HS-5 (cell line): ENCODE data around the gene GNA12.

Experiments
- DNase-seq: peaks from one replicate; pipeline ENCODE4 v3.0.0-alpha.2; 2012; ENCODE audit warnings: low read depth

Gene GNA12

DNA sequence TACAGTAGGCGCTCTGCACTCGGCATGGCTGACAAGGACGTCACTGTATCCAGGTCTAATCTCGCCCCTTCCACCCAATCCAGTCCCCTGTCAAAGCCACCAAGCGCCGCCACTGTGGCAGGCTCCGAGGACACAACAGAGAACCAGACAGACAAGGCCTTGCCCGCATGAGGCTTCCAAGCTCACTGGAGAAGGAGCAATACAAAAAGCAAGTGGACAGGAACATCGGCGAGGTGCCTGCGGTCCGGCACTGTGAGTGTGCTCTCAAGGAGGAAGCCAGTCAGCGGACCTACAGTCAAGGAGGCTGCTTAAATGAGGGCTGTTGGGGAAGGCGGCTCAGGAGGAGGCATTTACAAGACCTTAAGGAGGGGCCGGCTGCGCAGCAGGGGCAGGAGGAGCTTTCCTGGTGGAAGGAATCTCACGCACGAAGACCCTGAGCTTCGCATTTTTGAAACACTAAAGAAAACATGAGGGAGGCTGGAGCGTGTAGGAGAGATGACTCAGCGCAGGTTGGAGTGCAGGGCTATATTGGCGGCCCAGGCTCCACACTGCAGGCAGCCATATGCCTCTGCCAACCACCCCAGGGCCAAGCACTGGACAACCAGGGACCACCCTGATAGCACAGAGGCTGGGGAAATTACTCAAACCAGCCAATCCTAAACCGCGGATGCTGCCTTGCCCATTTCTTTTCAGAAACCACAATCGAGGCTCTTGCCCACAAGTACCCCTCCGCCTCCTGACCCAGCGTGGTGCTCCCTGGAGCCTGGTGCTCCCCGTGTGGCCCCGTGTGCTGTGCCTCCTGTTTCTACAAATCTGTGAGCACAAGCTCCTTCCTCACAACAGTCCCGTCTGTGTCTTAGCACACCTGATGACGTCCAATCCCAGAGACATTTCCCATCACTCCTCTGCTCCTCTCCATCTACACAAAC, 28.9 kb downstream of the GNA12 start:
- DNase-seq: no peak

DNA sequence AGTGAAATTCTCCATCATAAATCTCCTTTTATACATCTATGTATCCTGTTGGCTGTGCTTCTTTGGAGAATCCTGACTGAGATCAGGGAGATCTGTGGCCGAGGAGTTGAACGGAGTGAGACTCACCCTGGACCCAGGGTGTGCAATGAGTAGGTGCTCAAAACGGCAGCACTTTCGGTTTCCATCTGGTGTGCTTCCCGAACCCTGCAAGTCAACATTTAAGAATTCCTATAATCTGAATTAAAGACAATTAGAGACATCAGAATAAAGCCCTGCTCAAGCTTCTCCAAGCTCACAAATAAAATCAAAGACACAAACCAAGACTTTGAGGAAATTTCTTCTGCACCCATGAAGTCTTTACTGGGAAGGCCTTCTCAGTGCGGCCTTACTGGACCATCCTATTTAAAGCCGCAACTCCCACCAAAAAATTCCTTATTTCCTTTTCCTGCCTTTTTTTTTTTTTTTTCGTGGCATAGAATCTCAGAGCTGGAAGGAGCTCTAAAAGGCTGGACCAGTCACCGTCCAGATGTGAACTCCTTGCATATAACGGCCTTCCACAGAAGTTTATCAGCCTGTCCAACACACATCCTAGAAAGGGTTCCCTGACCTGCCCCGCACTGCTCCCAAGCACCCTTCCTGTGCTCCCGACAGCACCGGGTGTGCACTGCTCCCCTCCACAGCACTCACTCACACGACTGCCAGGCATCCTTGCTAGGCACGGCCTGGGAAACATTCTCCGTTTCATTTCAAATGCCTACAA, 29.7 kb downstream of the GNA12 start:
- DNase-seq: no peak

DNA sequence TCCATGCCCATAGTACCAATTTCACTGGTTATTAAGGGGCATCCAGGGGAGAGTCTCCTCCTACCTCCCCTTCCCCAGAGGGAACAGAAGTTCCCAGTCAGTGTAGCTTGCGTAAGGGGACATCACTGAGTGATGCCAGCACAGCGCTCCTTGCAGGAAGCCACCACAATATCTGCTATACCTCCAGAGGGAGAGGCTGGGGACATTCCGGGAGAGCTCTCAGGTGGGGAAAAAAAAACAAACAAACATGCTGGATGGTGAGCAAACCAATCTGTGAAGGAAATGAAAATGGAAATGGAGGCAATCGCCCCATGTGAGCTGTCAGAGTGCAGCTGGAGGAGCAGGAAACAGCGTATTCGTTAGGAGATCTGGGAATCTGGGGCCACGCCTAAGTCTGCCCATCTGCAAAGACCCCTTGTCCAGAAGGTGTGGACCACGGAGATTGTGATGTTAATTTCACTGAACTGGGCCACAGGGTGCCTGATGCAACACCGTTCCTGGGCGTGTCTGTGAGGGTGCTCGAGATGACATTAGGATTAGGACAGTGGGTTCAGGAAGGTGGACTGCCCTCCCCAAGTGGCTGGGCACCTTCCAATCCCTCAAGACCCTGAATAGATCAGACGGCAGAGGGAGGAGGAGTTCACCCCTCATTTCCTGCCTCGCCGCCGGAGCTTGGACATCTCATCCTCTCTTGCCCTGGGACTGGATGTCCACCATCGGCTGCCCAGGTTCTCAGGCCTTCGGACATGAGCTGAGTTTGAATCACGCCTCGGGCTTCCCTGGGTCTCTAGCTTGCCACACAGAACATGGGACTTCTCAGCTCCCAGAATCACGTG, 30.5 kb downstream of the GNA12 start:
- DNase-seq: no peak

DNA sequence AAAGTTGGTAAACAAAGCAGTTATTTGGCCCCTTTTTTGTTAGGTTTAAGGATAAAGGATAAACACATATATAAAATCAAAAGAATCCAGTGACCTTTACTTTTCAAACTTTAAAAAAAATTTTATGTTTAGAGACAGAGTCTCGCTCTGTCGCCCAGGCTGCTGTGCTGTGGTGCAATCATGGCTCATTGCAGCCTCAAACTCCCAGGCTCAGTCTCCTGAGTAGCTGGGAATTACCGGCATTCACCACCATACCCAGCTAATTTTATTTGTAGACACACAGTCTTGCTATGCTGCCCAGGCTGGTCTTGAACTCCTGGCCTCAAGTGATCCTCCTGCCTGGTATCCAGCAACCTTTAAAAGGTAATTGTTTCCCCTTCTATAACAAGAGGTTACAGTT, 31.3 kb downstream of the GNA12 start:
- DNase-seq: no peak

DNA sequence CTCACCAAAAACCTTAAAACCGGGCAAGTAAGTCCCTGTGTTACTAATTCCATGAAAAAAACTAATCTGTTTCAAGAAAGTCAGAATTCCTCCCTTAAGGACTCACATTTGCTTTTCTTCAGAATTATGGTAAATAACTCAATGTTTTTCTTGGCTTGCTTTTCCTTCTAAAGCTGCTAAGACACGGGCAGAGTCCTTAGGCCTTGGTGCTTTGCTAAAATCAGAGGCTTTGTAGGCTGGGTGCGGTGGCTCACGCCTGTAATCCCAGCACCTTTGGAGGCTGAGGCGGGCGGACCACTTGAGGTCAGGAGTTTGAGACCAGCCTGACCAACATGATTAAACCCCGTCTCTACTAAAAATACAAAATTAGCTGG, 32.0 kb downstream of the GNA12 start:
- no peak for DNase-seq

DNA sequence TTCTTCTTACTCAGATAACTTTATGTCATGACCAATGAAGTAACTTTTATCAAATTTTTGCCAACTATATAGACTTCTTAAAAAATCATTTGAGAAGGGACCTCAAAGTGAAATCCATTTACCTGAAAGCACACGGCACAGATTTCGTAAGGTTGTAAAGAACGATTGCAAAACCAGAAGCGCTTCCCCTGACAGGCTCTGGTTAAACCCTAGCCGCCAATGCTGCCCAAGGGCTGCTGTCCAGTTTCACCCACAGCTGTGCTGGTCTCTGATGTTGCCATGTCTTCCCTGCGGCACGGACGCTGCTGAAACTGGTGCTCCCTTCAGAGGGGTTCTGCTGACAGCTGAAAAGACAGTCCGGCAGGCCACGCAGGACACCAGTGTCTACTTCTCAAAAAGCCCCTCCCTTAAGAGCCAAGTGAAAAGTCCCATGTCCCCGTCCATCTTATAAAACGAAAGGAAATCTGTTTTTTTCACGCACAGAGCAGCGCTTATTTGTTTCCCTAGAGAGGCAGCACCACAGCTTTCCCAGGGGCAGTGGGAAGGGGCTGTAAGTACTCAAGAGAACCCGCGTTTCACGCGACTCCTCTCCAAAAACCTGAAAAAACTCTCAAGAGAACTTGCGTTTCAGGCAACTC, 32.5 kb downstream of the GNA12 start:
- no peak for DNase-seq

DNA sequence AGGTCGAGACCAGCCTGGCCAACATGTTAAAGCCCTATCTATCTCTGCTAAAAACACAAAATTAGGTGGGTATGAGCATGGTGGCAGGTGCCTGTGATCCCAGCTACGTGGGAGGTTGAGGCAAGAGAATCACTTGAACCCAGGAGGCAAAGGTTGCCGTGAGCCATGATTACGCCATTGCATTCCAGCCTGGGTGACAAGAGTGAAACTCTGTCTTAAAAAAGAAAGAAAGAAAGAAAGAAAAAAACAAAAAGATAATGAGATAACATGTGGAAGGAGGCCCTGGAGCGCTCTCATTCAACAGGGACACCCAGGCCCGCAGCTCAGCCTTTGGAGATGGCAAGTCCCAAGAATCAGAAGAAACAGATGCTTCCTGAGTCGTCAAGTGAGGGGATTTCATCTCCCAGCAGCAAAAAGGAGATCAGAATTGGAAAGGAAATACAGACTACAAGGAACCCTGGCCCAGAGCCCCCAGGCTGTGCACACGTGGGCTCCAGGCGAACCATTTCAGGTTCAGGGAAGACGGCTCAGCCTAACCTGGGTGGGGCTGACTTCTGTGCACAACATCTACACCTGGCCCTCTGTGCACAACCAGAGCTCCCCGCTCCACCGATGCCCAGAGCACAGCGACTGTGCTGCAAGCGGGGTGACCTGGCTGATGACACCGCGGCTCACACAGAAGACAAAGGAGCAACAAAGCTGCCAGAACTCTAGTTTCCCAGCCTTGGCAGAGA, 33.3 kb downstream of the GNA12 start:
- DNase-seq: no peak

DNA sequence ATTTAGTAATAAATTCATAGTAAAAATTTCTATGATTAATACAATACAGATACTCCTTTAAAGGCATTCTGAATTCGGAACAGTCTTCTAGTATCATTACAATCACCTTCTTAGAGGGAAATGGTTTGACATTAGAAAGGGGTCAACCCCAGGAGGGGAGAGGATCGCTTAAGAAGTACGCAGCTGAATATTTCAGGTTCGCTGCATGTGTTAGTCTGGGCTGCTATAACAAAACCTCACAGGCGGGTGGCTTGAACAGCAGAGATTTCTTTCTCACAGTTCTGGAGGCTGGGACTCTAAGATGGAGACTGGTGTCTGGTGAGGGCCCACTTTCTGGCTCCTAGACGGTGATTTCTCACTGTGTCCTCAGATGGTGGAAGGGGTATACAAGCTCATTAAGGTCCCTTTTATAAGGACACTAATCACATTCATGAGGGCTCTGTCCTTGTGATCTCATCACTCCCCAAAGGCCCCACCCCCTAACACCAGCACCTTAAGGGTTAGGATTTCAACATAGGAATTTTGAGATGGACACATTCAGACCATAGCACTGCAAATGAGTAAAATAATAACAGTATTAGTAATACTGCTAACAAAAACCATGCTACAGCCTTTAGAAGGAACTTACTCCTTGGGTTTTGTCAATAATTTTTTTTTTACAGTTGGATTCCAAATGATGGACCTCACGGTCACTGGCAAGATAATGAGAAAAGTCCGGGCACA, 34.0 kb downstream of the GNA12 start:
- DNase-seq: peak; percentile 16

DNA sequence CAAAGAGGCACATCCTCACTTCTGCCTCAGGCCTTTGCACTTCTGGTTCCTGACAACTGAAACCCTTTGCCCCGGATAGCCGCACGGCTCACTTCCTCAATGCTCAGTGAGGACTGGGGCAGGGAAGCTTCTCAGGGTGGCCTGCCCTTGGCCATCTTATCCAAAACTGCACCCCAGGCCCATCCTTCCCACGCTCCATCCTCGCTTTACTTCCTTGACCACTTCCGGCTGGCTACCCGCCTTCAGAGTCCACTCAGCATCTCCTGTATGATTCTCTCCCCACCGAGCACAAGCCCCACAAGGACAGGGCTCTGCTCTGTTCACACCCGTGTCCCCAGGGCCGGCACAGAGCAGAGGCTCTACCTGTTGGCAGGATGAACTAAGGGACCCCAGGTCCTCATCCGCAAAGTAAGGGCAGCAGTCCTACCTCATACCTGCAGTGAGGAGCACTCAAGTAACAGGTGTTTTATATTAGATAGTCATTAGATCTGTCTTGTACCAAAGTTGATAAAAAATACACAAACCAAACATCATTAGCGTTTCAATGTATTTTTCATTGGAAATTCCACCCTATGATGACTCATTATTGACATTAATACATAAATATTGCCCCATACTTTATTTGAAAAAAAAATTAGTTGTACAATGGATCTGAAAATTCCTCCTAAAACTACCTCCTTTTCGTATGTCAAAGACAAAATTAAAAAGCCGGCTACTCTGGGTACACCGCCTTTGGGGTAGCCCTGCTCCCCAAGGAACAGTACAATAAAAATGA, 35.0 kb downstream of the GNA12 start:
- no peak for DNase-seq

DNA sequence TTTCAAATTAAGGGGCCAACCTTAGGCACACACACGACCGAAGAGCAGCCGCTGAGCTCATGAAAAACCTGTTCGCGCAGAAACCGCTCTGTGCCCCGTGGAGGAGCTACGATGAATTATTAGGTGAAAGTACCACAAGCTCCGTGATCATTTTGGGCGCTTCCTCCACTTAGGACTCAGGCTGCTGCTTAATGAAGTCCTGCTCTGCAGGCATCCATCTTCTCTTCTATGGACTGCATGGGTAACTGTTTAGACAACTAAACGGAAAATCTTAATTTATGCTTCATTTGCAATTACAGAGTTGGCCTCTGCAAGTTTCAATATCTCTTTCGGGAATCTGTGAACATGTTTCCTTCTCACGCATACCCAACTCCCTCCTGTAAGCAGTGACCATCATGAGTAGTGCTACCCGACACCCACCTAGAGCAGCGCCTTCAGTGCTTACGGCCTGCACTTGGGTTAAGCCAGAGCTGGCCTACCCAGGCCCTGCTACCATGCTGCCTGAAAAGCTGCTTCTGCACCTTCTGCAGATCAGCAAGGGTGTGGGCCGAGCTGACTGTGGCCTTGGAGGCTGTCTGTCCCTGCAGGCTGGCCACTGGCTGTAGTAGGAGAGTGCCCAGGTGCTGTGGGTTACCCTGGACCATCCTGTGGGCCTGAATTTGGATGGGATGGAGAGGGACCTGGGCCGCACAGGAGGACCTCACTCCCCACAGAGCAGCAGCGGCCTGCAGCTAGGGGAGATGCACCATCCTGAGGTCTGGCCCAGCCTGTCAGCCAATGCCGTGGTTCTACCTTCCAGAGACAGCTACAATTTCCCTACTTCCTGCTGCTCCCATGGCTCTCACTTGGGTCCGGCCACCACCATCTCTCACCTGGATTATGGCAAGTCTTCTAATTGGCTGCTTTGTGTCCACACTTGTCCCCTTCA, 36.0 kb downstream of the GNA12 start:
- DNase-seq: no peak

DNA sequence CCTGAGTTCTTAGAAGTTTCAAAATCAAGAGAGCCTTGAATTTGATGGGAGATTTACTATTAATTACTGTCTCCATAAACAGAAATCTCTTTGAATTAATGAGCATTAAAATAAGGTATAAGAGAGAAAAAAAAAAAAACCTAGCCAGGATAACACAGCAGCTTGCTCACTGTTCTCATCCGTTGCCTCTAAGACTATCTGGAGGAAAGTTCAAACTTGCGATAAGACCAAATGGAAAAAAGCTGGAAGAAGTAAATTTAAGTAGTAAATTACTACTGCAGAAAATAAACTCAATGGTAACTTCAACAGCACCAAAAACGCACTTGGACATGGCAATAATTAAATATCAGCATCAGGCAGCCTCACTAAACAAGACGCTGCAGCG, 36.7 kb downstream of the GNA12 start:
- DNase-seq: no peak

DNA sequence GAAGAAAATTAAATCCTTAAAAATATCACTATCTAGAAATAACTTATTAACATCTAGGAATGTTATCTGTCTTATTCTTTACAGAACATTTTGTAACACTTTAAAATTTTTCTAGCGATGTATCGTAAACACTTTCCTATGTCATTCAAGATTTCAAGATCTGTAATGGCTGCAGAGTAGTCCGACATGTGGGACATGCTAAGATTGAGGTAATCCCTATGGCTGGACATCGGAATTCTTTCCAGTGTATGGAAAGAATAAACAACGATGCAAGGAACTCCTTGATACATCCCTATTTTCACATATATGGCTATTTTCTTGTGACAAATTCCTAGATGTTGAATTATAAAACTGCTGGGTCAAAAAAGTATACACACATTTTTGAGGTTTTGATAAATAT, 37.5 kb downstream of the GNA12 start:
- DNase-seq: no peak

DNA sequence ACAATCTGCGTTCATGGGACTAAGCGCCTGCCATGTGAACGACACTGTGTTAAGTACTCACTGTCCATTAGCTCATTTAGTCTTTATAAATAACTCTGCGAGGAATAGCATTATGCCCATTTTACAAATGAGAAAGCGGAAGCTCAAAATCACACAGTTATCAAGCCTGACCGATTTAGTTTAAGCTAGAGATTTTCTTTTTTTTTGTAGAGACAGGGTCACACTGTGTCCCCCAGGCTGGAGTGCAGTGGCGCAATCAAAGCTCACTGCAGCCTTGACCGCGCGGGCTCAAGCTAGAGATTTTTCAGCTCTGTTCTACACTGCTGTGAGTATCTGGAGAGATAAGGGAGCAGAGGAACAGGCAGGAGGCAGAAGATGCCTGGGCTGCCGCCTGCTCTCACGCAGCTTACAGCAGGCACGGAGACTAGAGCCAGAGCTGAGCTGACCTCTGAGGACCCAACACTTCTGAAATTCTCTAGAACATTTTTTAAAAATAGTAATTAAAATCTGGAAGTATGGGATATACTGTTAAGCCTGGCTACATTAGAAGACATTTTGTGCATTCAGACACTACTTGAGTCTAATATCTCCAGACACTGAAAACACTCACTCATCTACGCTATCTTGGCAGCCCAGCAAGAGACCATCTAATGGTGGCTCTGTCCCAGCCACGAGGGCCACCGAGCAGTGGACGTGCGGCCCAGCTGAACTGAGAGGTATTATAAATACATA, 38.7 kb downstream of the GNA12 start:
- no peak for DNase-seq

DNA sequence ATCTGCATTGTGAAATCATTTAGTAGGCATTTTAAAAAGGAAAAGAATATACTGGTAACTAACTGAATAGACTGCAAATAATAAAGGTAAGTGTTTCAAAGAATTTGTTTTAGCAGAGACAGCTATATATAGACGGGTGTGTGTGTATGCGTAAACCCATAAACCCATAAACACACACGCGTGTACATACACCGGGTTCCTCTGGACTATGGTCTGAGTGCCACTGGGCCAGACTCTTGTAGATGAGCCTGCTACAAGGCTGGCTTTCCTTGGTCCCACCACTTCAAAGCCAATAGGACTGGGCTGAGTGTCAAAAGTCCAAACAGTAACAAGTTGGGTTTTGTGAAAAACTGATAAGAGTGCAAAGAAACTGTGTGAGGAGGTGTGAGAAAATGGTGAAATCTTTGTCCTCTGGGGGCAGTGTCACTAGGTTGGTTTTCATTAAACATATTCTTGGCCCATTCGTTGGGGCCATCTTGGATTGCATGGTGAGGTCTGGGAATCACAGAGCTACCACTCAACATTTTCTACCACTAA, 39.8 kb downstream of the GNA12 start:
- no peak for DNase-seq

DNA sequence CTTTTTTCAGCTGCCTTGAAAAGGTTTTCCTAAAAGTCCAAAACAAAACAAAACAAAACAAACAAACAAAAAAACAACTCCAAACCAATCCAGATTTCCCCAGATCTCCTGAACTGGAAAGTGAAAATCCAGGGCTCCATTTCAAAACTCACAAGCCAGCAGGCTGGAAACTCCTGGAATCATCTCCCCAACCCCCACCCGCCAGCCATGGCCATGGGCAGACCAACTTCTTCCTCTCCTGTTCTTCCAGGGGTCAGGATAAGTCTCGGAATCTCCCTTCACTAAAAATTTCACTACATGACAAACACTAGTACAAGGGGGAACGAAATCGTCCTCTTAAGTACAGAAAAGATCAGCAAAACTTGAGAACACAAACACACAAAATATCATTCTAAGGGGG, 40.4 kb downstream of the GNA12 start:
- DNase-seq: no peak

DNA sequence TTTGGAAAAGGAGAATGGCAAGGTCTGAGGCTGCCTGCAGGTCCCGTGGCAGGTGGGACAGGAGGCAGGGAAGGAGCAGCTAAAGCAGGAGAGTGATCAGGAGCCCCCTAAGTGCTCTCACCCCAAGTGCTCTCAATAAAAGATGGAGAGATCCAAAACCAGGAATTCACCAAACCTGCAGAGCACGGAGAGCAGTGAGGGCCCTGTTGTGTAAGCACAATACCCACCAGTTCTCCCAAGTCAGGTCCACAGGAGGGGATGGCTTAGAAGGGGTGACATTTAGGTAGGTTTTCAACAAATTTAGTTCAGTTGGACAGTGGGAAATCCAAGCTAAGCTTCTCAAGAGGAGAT, 40.8 kb downstream of the GNA12 start:
- no peak for DNase-seq

DNA sequence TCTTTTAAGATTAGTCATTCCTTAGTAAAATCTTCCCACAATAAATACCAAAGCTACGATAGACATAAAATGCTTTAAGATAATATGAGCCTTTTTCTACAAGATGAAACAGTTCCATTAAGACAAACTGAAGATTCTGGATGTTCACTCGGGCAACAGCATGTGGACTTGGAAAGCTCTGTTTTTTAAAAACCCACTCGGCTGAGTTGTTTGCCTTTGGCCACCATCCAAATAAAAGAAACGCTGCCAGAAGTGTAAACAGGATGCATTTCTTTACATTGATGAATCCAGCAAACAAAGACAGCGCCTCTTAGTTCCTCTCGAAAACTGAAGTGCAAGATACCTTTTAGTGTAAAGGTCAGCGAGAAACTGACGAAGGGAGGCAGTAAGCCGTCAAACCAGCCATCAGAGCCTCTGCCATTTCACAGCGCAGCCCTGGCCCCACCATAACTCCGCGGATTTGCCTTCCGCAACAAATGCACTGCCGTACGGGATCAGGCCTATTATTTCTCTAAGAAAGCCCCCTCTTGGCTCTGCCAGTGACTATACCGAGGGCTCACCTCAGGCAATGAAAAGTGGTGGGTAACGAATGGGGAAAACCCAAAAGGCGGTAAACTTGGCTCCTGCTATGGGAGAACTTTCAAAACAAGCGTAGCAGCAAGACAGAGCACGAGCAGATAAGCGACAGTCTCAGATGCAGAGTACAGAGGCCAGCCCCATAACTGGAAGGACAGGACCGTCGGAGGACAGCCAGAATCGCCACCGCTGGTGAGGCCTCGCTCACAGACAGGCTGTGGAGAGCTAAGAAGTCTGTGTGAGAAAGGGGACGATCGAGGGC, 41.4 kb downstream of the GNA12 start:
- DNase-seq: peak; percentile 53
